Nucleus accumbens (tissue), 56 donors: ENCODE data around the gene ALX4.

Experiments used
- DNase-seq, 56 donors: peaks; one replicate each; lab custom pipeline; 2025; lab: John Stamatoyannopoulos, UW

Gene ALX4

DNA sequence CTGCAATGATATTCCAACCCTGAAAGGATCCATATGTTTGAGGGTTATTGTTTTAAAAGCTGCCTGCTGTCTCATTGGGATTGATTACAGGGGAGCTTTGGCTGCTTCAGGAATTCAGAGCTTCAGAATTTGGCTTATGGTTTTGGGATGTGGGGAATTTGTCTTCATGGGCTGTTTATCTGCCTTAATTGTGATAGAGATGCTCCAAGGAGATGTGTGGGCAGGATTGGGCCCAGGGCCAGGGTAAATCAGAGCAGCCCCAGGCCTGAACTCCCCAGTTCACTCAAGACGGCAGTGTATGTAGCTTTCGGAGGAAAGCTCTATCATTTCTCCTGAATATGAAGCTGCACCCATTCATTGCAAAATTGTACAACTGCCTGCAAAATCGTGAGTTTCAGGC is 88.5 kb downstream of the ALX4 start:
- no peak for DNase-seq

DNA sequence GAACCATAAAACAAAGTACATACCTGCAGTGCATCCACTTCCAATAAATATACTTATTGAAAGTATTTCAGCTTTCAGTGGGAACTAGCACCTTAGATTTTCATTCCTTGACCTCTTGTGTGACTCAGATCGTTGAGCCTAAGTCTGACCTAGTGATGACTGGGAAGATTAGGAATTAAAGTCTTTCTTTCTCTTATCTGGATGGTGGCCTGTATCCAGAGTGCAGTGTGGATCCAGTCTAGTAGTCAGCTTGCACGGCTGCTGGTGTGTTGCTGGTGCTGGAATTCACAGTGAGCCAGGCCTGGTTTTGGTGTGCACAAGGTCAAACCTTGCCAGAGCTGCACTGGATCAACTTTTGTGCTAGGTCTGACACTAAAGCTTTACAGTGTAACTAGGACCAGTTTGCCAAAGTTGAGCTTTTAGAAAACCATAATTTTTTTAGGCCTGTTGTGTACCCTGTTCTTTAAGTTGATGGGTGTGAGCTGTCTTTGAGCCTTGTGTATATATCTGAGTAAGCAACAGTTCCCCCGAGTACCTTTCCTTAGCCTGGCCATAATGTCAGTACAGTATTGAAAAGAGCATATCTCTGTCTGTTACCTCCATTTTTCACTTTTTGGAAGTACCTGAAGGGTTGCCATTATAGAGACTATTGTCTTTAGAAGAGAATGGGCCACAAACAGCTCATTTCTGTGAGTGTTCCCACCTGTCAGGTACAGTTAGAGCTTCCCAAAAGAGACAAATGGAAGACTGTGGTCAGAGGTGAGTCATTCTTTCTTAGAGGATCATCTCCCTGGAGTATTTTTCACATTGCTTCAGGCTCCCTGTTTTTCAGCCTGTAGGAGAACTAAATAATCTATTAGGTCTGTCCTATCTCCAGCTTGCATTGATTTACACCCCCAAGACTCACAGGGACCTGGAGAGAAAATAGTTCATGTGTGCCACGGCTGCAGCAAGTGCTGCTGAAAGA is 89.8 kb downstream of the ALX4 start:
- no peak for DNase-seq

DNA sequence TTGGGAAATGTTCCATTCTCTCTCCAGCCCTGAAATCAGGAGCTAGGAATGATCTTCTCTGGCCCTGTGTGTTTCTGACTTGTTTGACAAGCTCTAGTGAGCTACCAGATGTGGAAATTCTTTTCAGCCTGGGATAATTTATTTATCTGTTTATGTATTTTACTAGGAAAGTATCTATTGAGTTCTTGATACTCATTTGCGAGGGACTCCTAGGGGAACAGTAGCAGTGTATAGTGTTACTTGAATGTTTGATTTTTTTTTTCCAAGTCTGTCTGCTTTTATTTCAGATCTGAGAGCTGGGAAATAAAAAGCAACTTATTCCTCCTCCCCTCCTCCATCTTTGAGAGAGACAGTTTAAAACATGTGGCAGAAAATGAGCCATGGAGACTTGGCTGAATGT is 92.5 kb downstream of the ALX4 start:
- no peak for DNase-seq

DNA sequence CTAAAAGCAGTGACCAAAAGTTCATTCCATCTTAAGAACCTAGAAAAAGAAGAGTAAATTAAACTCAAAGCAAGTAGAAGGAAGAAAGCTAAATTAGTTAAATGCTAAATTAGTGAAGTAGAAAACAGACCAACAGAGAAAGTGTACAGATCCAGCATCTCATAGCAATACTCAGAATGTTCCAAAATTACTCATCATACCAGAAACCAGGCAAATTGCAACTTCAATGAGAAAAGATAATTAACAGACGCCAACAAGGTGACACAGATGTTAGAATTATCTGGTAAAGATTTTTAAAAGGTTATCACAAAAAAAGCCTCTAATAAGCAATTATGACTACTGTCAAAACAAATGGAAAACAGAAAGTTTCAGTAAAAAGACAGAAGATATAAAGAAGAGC is 96.8 kb downstream of the ALX4 start:
- no peak for DNase-seq

GRCh38 chr11:44212128-44212527 is 97.8 kb downstream of the ALX4 start:
- DNase-seq: no peak
